HG03460 (cell line): ENCODE measurements around the gene CKLF.

Experiments
- ATAC-seq: cut with Tn5 transposase; IDR thresholded peaks from one replicate; pipeline ENCODE4 v1.9.1; 2021; ENCODE audit not compliant: unreplicated experiment

CKLF gene

DNA sequence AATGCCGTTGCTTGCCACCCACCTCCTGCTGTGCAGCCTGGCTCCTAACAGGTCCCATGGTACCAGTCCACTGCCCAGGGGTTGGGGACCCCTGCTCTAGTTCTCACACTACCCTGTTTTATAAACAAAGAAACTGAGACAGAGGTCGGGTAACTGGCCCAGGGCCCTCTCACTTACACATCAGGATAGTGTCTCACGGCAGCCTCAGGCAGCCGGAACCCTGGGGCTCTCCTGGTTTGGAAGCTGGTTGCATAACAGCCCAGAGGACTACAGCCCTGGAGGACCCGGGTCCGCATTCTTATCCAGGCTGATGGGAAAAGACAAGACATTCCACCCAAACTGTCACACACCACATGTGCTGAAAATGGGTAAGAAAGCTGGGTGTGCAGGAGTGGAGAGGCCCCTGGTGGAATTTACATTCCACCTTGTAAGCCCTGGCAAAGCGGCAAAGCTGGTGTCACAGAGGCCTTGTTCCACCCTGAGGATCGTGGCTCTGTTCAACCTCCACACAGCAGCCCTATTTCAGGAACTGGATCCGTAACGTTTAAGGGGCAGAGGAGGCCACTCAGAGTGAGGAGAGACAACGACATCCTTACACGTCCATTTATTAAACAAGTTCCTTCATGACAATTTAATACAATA, 61.9 kb downstream of the CKLF start:
- no peak for ATAC-seq
